Measurements from ENCODE around the gene PRDM2.

PRDM2 gene

GRCh38 chr1:13817906-13818305 is 117.9 kb downstream of the PRDM2 start:
- no peak for DNase-seq

DNA sequence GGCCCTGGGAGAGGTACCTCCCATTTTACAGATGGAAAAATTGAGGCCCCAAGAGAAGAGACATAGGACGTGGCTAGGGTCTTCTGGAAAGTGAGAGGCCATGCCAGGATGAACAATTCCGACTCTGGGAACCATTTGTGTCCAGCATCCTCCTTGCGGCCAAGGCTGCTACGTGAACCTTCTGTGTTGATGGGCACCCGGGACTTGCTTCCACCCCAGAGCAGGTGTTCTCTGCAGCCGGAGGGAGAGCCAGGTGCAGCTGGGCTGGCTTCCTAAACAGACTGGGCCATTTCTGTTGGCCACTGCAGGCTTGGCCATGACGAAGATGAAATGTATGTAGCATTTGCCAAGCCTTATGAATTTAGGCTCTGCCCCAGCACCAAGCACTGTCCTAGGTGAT is 118.9 kb downstream of the PRDM2 start:
- no peak for DNase-seq

DNA sequence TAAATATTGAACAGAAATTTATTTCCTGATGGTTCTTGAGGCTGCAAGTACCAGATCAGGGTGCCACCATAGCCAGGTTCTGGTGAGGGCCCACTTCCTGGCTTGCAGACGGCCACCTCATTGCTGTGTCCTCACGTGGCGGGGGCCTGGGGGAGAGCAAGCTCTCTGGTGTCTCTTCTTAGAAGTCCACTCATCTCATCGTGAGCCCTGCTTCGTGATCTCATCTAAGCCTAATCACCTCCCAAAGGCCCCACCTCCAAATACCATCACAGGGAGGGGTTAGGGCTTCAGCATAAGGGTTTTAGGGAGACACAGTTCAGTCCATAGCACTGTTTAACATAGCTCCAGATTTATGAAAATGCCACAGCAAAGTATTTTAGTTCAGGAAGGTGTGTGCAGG is 119.7 kb downstream of the PRDM2 start:
- no peak for DNase-seq

DNA sequence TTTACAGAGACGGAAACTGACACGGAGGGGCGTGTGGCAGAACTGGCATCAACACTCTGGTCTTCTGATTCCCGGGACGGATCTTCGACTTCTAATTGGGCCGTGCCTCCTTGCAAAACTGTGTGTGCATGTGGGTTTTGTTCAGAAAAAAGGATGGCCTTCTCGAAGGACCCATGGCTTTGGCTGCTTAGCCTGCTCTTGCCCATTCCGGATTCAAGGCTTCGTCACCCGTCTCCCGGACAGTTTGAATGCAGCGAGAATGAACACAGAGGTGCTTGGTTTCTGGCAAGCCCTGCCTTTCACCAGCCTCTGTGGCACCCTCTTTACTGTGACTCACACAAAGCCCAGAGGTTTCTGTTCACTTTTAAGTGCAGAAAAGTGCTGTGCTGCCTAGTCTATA is 120.1 kb downstream of the PRDM2 start:
- DNase-seq: no peak

GRCh38 chr1:13820456-13820855 is 120.5 kb downstream of the PRDM2 start:
- no peak for DNase-seq

DNA sequence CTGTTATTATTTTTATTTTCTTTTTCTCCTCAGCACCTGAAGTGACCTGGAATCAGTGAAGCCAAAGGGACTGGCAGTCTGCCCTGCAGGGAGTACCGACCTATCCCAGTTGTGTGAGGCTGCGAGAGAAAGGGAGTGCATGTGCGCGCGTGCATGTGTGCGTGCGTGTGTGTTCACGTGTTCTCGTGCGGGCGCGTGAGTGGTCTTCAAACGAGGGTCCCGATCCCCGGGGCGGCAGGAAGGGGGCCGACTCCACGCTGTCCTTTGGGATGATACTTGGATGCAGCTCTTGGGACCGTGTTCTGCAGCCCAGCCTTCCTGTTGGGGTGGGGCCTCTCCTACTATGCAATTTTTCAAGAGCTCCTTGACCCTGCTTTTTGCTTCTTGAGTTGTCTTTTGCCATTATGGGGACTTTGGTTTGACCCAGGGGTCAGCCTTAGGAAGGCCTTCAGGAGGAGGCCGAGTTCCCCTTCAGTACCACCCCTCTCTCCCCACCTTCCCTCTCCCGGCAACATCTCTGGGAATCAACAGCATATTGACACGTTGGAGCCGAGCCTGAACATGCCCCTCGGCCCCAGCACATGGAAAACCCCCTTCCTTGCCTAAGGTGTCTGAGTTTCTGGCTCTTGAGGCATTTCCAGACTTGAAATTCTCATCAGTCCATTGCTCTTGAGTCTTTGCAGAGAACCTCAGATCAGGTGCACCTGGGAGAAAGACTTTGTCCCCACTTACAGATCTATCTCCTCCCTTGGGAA is 123.3 kb downstream of the PRDM2 start:
- no peak for DNase-seq

GRCh38 chr1:13823936-13824335 is 123.9 kb downstream of the PRDM2 start:
- DNase-seq: no peak

DNA sequence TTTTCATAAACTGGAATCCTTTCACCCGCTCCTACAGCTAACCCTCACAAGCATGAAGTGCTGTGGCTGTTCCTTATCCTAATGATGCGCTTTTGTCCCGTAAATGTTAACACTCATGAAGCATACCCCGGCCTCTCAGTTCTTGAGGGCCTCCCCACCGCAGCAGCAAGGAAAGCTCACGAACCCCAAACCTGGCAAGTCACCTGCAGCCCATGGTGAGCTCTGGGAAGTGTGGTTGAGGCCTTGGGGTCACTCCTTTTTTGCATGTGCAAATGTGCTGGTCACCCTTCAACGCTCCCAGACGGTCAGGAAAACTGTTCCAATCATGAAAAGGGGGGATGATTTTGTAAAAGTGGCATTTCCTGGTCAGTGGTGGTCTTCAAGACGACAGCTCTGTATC is 124.6 kb downstream of the PRDM2 start:
- DNase-seq: no peak

DNA sequence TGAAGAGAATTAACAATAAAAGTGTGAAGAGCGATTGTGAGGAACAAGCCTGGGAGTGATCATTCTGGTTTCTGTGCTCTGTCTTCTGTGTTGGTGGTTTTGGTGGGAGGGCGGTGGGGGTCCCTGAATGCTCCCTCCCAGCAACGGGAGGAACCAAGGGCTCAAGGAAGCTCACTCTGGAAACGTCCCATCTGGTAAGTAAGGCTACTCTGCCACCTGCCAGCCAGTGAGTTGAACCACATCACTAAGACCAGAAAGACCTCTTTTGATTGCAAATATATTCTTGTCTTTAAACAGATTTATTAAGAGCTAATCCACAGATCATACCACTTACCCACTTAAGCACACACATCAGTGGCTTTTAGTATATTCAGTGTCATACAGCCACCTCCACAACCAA is 125.0 kb downstream of the PRDM2 start:
- no peak for DNase-seq

DNA sequence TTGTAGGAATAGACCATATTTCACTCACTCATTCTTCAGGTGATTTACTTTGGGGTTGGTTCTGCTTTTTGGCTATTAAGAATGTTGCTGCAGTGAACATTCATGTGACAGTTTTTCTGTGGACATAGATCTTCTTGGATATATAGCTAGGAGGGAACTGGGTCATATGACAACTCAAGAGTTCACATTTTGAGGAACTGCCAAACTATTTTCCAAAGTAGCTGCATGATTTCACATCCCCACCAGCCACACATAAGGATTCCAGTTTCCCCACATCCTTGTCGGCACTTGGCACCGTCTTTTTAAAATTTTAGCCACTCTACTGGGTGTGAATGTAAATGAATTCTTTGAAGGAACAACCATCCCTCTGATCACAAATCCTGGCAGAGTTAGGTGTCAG is 126.0 kb downstream of the PRDM2 start:
- no peak for DNase-seq

- DNase-seq: no peak
Measured at GRCh38 chr1:13826591-13826990, 126.6 kb downstream of the PRDM2 start.

- DNase-seq: no peak
Measured at GRCh38 chr1:13828454-13829151, 128.6 kb downstream of the PRDM2 start.

DNA sequence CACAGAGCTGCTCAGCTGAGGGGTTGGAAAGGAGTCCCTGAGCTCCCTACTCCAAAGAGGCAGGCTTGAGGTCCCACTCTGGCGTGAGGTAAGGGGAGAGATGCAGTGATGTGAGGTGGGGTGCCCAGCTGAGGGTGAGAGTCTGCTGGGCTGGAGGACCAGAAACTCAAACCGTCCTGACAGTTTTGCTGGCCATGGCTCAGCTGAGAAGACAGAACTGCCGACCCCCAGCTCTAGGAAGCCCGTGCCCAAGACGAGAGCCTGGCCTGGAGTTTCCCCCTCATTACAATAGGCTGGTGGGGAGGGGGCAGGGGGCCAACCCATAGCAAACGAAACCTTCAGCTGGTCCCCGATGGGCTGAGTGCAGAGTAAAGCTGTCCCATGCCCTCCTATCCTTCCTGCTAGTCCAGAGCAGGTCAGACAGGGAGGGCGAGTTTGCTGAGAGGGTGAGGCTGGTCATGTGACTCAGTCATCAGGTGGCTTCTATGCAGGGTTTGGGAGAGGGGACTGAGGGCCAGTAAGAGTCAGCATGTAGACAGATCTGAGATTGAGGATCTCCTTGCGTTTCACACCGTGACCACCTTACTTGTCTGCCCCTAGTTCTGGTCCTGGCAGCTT is 129.3 kb downstream of the PRDM2 start:
- DNase-seq: no peak

DNA sequence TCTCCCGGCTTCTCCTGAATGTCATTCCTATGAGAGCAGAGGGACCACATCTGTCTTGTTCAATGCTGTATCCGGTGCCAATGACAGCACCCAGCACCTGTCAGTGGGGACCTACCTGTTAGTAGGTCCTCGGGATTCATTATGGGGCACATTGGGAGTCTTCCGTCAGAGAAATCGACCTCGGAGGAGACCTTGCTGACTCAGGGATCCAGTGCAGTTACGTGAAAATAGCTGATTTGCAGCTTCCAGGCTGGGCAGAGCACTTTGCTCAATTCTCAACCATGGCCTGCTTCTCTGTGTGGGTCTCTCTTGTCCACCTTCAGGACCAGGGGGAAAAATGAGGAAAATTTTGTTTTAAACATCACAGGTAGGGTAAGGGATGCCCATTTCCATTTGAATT is 130.2 kb downstream of the PRDM2 start:
- DNase-seq: no peak

DNA sequence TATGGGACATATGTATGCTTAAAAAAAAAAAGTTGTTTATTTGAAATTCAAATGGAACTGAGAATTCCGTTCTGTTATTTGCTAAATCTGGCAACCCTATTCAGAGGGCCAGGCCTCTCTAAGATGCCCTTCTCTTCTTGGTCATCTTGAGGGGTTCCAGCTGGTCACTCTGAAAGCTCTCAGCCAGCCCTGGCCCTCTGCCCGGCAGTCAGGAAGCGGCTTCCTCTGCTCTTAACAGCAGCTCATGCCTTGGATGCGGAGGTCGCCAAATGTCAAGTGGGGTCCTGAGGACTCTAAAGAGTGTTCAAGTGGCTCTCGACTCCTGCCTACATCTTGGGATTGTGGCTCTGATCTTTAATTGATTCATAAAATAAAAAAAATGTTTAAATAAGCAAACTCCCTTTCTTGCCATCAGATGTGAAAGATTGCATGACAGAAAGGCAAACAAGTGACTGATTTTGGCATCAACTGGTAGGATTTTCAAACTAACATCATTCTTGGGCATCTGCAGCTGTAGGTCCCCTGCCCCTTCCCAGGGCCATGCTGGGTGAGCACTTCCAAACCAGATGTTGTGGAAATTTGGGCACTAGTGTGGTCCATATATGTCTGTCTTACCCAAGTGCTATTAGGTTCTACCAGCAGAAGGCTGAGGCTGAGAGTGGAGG is 130.8 kb downstream of the PRDM2 start:
- DNase-seq: no peak

DNA sequence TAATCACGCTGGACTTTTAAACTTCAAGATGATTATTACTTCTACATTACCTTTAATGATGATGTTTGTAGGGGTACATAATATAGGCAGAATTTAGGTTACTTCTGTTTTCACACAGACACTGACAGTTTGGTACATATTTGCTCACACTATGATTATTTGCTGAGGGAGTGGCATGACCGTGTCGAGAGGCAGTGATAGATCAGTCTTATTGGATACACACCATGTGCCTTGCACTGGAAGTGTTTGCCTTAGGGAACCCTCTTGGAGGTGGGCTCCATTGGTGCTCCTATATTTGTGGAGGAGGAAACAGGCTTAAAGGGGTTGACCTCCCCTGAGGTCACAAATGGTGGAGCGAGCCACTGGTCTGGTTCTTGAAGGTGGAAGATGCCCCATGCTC is 132.1 kb downstream of the PRDM2 start:
- DNase-seq: no peak

GRCh38 chr1:13832536-13832935 is 132.5 kb downstream of the PRDM2 start:
- DNase-seq: no peak

GRCh38 chr1:13836136-13836535 is 136.1 kb downstream of the PRDM2 start:
- no peak for DNase-seq

DNA sequence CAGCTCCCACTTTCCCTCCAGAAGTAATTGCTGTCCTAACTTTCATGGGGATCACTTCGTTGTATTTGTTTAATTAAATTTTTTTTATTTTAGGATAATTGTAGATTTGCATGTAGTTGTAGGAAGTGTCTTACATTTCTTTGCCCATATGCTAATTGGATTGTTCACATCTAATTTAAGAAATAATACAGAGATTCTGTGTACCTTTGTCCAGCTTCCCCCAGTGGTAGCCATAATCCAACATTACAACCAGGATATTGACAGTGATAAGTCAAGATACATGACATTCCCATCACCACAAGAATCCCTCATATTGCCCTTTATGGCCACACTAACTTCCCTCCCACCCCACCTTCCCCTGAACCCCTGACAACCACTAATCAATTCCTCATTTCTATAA is 136.6 kb downstream of the PRDM2 start:
- DNase-seq: no peak

DNA sequence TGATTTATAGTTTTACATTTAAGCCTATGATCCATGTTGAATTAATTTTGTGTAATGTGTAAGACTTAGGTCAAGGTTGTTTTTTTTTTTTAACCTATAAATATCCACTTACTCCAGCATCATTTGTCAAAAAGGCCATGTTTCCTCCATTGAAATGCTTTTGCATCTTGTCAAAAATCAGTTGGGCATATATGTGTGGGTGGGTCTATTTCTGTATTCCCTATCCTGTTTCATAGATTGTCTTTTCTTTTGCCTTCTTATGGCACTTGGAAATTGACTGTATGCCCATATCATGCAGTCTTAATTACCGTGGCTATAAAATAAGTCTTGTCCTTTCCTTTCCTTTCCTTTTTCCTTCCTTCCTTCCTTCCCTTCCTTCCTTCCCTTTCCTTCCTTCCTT is 138.2 kb downstream of the PRDM2 start:
- DNase-seq: no peak

GRCh38 chr1:13842497-13842896 is 142.5 kb downstream of the PRDM2 start:
- DNase-seq: no peak

- DNase-seq: no peak
Measured at GRCh38 chr1:13851726-13852125, 151.7 kb downstream of the PRDM2 start.

- DNase-seq: no peak
Measured at GRCh38 chr1:13855554-13855953, 155.6 kb downstream of the PRDM2 start.

GRCh38 chr1:13860031-13860430 is 160.0 kb downstream of the PRDM2 start:
- no peak for DNase-seq
